ENCODE measurements around the gene ZNF141. TPM values are rescaled to one million over a fixed set of nuclear protein-coding genes. Genes with fewer than 3 reads are reported as not detected.
"Not testable (repeated sequence)": the region's sequence is repeated elsewhere in the genome, so short reads cannot be mapped to it uniquely, and the experiment has no call there.

Gene ZNF141
- 19.9 TPM for total RNA-seq
- long read RNA-seq, transcript ZNF141-201 (4 exons, 2,970 nt) = major isoform, 5 of 9 reads
- long read RNA-seq, partial matches to known transcripts = 0 of 9 reads
- long read RNA-seq, other reads (novel, unspliced or antisense) = 3 of 9 reads

GRCh38 chr4:337143-337931 lies at the start of gene ZNF141:
ZNF141 (plus strand) TSS chr4:337814; CDS start chr4:337984, 170 bp downstream.
- H3K4me1 ChIP-seq = peaks cover 11% of the 10 kb centered on the region
- intact Hi-C loops (cut with DNase I) = no loop called here
- H3K27ac ChIP-seq = peak within 1 kb of the TSS; percentile 94
- ATAC-seq (peak; percentile 97), DNase-seq (peak; percentile 96)
- peak within 1 kb of the TSS; percentile 98 for H3K4me3 ChIP-seq
- H3K27me3 ChIP-seq = no peaks in the 10 kb centered on the region
- no peaks in the 10 kb centered on the region for H3K36me3 ChIP-seq
- peaks cover 21% of the 10 kb centered on the region for H3K9me3 ChIP-seq
- TF ChIP-seq, protein P1, sequence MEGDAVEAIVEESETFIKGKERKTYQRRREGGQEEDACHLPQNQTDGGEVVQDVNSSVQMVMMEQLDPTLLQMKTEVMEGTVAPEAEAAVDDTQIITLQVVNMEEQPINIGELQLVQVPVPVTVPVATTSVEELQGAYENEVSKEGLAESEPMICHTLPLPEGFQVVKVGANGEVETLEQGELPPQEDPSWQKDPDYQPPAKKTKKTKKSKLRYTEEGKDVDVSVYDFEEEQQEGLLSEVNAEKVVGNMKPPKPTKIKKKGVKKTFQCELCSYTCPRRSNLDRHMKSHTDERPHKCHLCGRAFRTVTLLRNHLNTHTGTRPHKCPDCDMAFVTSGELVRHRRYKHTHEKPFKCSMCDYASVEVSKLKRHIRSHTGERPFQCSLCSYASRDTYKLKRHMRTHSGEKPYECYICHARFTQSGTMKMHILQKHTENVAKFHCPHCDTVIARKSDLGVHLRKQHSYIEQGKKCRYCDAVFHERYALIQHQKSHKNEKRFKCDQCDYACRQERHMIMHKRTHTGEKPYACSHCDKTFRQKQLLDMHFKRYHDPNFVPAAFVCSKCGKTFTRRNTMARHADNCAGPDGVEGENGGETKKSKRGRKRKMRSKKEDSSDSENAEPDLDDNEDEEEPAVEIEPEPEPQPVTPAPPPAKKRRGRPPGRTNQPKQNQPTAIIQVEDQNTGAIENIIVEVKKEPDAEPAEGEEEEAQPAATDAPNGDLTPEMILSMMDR (IDR thresholded peaks at IDR 0.05) = no peak

GRCh38 chr4:288891-289290 lies 48.7 kb upstream of the ZNF141 start:
- Histone ChIP-seq H3K27me3 (no peaks in the 10 kb centered on the region), H3K4me3 (no peak overlapping the region), H3K9me3 (peaks cover 18% of the 10 kb centered on the region), H3K27ac (no peak overlapping the region), H3K36me3 (no peaks in the 10 kb centered on the region), H3K4me1 (no peaks in the 10 kb centered on the region)
- ATAC-seq (no peak), DNase-seq (no peak)
- TF ChIP-seq, protein P1 (IDR thresholded peaks at IDR 0.05) = no peak
- intact Hi-C loops (cut with DNase I) = no loop called here

DNA sequence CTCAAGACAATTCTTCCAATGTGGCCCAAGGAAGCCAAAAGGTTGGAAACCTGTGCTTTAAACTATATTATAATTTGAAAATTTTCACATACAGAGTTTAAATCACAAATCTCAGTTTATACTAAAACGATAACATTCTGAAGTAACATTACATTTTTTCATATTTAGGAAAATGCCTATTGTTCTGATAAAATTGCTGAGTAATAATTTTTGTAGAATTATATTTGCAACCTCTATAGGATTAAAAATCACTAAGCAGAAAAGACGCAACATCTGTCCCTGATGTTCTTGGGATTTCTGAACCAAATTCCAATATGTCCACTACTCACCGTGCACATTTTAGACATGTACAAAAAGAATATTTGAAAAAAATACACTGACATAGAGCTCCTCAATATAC lies 42.9 kb upstream of the ZNF141 start:
- no peak overlapping the region for H3K4me3 ChIP-seq
- intact Hi-C loops (cut with DNase I) = no loop called here
- ATAC-seq = no peak

DNA sequence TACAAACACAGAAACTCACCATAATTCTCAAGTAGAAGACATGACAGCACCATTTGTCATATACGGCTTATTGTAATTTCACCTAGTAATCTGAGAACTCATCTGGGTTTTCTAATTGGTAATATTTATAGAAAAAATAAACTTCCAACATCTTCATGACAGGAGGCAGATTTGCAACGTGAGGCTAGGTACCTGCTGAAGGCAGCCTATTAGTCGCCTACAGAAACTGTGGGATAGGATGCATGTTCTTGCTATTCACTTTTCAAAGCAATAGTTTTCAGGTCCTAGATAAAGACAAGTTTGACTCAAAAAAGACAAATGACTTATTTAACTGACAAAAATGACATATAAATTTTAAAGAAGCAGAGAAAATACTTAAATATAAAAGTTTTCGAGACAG lies 35.2 kb upstream of the ZNF141 start:
- TF ChIP-seq, protein P1 (IDR thresholded peaks at IDR 0.05) = no peak
- H3K4me3 ChIP-seq = no peak overlapping the region
- intact Hi-C loops (cut with DNase I) = no loop called here
- H3K9me3 ChIP-seq = no peaks in the 10 kb centered on the region
- no peaks in the 10 kb centered on the region for H3K36me3 ChIP-seq
- peaks cover 18% of the 10 kb centered on the region for H3K27me3 ChIP-seq
- ATAC-seq = no peak
- no peaks in the 10 kb centered on the region for H3K4me1 ChIP-seq
- no peak for DNase-seq
- no peak overlapping the region for H3K27ac ChIP-seq

More for the DNA sequence above, 42.9 kb upstream of the ZNF141 start:
- Histone ChIP-seq H3K4me1 (no peaks in the 10 kb centered on the region), H3K36me3 (no peaks in the 10 kb centered on the region), H3K27ac (no peak overlapping the region), H3K9me3 (no peaks in the 10 kb centered on the region), H3K27me3 (no peaks in the 10 kb centered on the region)
- no peak for DNase-seq
- TF ChIP-seq, protein P1 (IDR thresholded peaks at IDR 0.05) = no peak

- ATAC-seq; intact Hi-C loops (cut with DNase I); H3K27ac ChIP-seq; H3K9me3 ChIP-seq; DNase-seq; H3K36me3 ChIP-seq; H3K4me1 ChIP-seq: not testable (repeated sequence)
- Histone ChIP-seq H3K27me3 (peaks cover 18% of the 10 kb centered on the region), H3K4me3 (peak overlapping the region; percentile 31)
Measured at GRCh38 chr4:304516-304915, 33.1 kb upstream of the ZNF141 start.

- H3K9me3 ChIP-seq = no peaks in the 10 kb centered on the region
- no peak within 1 kb of the TSS for H3K27ac ChIP-seq
- H3K27me3 ChIP-seq = peaks cover 18% of the 10 kb centered on the region
- no peaks in the 10 kb centered on the region for H3K36me3 ChIP-seq
- DNase-seq = no peak
- no peaks in the 10 kb centered on the region for H3K4me1 ChIP-seq
- H3K4me3 ChIP-seq = peak within 1 kb of the TSS; percentile 31
- intact Hi-C loops (cut with DNase I) = no loop called here
- peak; percentile 52 for ATAC-seq
- TF ChIP-seq, protein P1 (IDR thresholded peaks at IDR 0.05) = no peak
Measured at GRCh38 chr4:304969-305680, 32.5 kb upstream of the ZNF141 start, which contains the start of gene ZNF732. ZNF732 (minus strand) TSS chr4:305474; CDS start chr4:305310, 164 bp downstream.
